Heart left ventricle (tissue), 16 donors: Measurements from ENCODE around the gene IFITM1. TPM values are rescaled to one million over a fixed set of nuclear protein-coding genes. Genes with fewer than 3 reads are reported as not detected.
"Not testable (repeated sequence)": the region's sequence is repeated elsewhere in the genome, so short reads cannot be mapped to it uniquely, and the experiment has no call there.

Experiments
- ATAC-seq, 4 donors: fragments of 200-7000 bp; cut with Tn5 transposase; one replicate each; pipeline ENCODE4 v1.9.1; 2020 to 2022; ENCODE audit warnings: moderate library complexity in 4 of 4, mild to moderate bottlenecking in 3 of 4, moderate number of reproducible peaks in 1 of 4
- DNase-seq, 5 donors: peaks; one replicate each; pipeline ENCODE4 v3.0.0-alpha.2; 2020
- H3K27ac ChIP-seq, 12 donors: fragments of 200-600 bp; sonication (generic) in 4 of 12; one replicate each; pipeline versions ENCODE4 v1.5.0 to v1.8.0; 2016 to 2022; ENCODE audit warnings: mild to moderate bottlenecking in 2 of 12
- H3K27me3 ChIP-seq, 9 donors: fragments of 200-600 bp; sonication (generic) in 2 of 9; one replicate each; pipeline versions ENCODE4 v1.5.1 to v1.8.0; 2016 to 2022; ENCODE audit warnings: mild to moderate bottlenecking in 3 of 9
- H3K36me3 ChIP-seq, 9 donors: fragments of 200-600 bp; sonication (generic) in 2 of 9; one replicate each; pipeline versions ENCODE4 v1.5.0 to v1.8.0; 2018 to 2022; ENCODE audit warnings: mild to moderate bottlenecking in 2 of 9
- H3K4me1 ChIP-seq, 12 donors: fragments of 200-600 bp; sonication (generic) in 4 of 12; one replicate each; pipeline versions ENCODE4 v1.5.0 to v1.8.0; 2016 to 2022; ENCODE audit warnings: mild to moderate bottlenecking in 3 of 12
- H3K4me3 ChIP-seq, 12 donors: fragments of 200-600 bp; sonication (generic) in 4 of 12; one replicate each; pipeline versions ENCODE4 v1.5.0 to v1.8.0; 2017 to 2022; ENCODE audit warnings: mild to moderate bottlenecking in 9 of 12, moderate library complexity in 4 of 12
- H3K9me3 ChIP-seq, 12 donors: fragments of 200-600 bp; sonication (generic) in 4 of 12; one replicate each; pipeline versions ENCODE4 v1.5.0 to v1.8.0; 2016 to 2022; ENCODE audit warnings: mild to moderate bottlenecking in 1 of 12
- POLR2A ChIP-seq, 2 donors: fragments of 450-650 bp; IDR thresholded peaks; one replicate each; pipeline ENCODE4 v1.6.1; 2017; ENCODE audit warnings: antibody characterized with exemption in 2 of 2, mild to moderate bottlenecking in 2 of 2, moderate library complexity in 2 of 2
- WGBS, 4 donors: extraction: QIAGEN DNeasy Blood & Tissue Kit in 2 of 4; methylation state at CpG; one replicate each; pipeline versions ENCODE4 v1.1.5 to v1.1.7; 2013 to 2018; 5-methylcytosine and 5-hydroxymethylcytosine counted together
- intact Hi-C, 10 donors: fragments of 100-400 bp; cut with DNase I; formaldehyde crosslinking; loops; one replicate each; pipeline versions ENCODE4 v1.11.1 to v1.14.2; 2022
- polyA plus RNA-seq, 2 donors: library from polyadenylated mRNA; stranded (reverse); fragments of 200-250 nt; gene quantifications; one replicate each; pipeline ENCODE4 v1.2.3, GENCODE V29; 2013
- total RNA-seq, 9 donors: library from RNA; depleted of rRNA in 2 of 9; stranded (reverse); fragments of >200 nt in 2 of 9; fragmentation: NEBNext Ultra II Directional in 3 of 9; extraction: Animal tissue kit (Norgen Biotek cat#: 25700) in 3 of 9; gene quantifications; one replicate each; pipeline versions ENCODE4 v1.1.0 to v1.2.4, GENCODE V29; 2016 to 2023
- TF ChIP-seq, protein P1 (sequence below), 12 donors: fragments of 200-600 bp; sonication (generic) in 4 of 12; IDR thresholded peaks; one replicate each; pipeline versions ENCODE4 v1.5.0 to v1.8.0; 2018 to 2022; ENCODE audit warnings: antibody characterized with exemption in 12 of 12, mild to moderate bottlenecking in 5 of 12
- donor health status: ischemic (EF 13 %, LVEDD 7.1; RV severe dilation, severe dysfunction).
- donor health status: healthy with polysubstance abuse.
- donor health status: DM: no; HTN: yes; CAD: no.
- donor health status: DM: no; HTN: no; CAD: no.
- donor health status: ischemic (EF 25% LVEDD 6.9; RV normal size, moderate dysfunction).
- donor health status: ischemic (EF 25% LVEDD 5.7; RV mildly dilated, moderate dysfunction).
- donor health status: healthy.
- donor health status: DM: yes; HTN: yes; CAD: no.
- donor health status: ischemic (EF 35%, LVEDD 5.7; RV mildly dilated, moderate dysfunction).
- donor health status: nonischemic (EF 11% LVEDD 7.7; RV severe dilation, severe dysfunction).
- donor health status: DM: yes; HTN: yes; CAD: no.
- donor health status: PGD.
- donor health status: ischemic (EF 29% LVEDD 5.4; RV normal size, mild dysfunction).
- donor health status: nonischemic (EF 23%, LVEDD 6.1; RV moderate dilation, normal function).

The IFITM1 gene
- total and polyA plus RNA-seq, 11 donors, result 61.3 to 278 (median 132) TPM

DNA sequence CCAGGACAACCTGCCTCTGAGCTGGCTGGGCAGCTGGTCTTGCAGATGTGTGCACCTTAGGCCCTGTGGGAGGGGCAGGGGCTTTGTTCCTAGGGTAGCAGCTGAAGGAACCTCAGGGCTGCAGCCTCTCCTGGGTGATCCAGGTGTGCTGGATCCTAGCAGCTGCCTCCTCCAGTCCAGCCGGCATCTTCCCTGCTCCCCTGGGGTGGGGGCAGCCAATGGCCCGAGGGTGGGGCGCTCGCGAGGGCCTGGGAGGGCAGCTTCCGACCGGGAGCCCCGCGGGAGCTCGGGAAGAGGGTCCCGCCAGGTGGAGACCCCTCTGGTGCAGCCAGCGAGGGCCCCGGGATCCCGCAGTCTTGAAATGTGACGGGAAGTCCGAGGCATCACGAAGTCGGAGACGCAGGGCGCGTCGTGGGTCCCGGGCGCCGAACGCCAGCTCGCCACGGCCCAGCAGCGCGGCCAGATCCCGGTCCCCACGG, 1.7 kb downstream of the IFITM1 start:
- Histone ChIP-seq H3K36me3 (peaks cover 0 to 20% (median 0%) of the 10 kb centered on the region in 9 donors), H3K4me1 (peaks cover 4 to 44% (median 23%) of the 10 kb centered on the region in 12 donors), H3K27me3 (peaks cover 0 to 22% (median 7%) of the 10 kb centered on the region in 9 donors), H3K27ac (peak overlapping the region; percentile 85 to 98 (median 92)), H3K9me3 (no peaks in the 10 kb centered on the region), H3K4me3 (peak overlapping the region; percentile 28 to 89 (median 72))
- 0 to 23% (median 21%) methylated on average over 5 to 32 of the region's 32 CpGs for WGBS, 4 donors
- ATAC-seq (no peak), DNase-seq (peak in 3 of 5 donors; percentile 15 to 26 (median 24))
- intact Hi-C loops, result loop anchor here in 1 of 10 donors (5.0 kb wide), 1 partner anchor 37 kb away; no protein-coding TSS in a partner anchor
- TF ChIP-seq, protein P1, sequence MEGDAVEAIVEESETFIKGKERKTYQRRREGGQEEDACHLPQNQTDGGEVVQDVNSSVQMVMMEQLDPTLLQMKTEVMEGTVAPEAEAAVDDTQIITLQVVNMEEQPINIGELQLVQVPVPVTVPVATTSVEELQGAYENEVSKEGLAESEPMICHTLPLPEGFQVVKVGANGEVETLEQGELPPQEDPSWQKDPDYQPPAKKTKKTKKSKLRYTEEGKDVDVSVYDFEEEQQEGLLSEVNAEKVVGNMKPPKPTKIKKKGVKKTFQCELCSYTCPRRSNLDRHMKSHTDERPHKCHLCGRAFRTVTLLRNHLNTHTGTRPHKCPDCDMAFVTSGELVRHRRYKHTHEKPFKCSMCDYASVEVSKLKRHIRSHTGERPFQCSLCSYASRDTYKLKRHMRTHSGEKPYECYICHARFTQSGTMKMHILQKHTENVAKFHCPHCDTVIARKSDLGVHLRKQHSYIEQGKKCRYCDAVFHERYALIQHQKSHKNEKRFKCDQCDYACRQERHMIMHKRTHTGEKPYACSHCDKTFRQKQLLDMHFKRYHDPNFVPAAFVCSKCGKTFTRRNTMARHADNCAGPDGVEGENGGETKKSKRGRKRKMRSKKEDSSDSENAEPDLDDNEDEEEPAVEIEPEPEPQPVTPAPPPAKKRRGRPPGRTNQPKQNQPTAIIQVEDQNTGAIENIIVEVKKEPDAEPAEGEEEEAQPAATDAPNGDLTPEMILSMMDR (IDR thresholded peaks at IDR 0.05), result no peak
- no peak for TF ChIP-seq POLR2A (IDR thresholded peaks at IDR 0.05)

- H3K36me3 ChIP-seq, result peaks cover 0 to 20% (median 0%) of the 10 kb centered on the region in 9 donors
- ATAC-seq (peak in 1 of 4 donors; percentile 3), DNase-seq (peak; percentile 51 to 82 (median 65))
- peaks cover 4 to 44% (median 23%) of the 10 kb centered on the region in 12 donors for H3K4me1 ChIP-seq
- peak overlapping the region; percentile 28 to 89 (median 72) for H3K4me3 ChIP-seq
- intact Hi-C loops, result loop anchor here in 1 of 10 donors (5.0 kb wide), 1 partner anchor 36 kb away; no protein-coding TSS in a partner anchor
- H3K27me3 ChIP-seq, result peaks cover 0 to 22% (median 7%) of the 10 kb centered on the region in 9 donors
- H3K9me3 ChIP-seq, result no peaks in the 10 kb centered on the region
- H3K27ac ChIP-seq, result peak overlapping the region; percentile 85 to 98 (median 92)
- TF ChIP-seq, protein P1 (IDR thresholded peaks at IDR 0.05), result no peak
- TF ChIP-seq POLR2A (IDR thresholded peaks at IDR 0.05), result peak in 1 of 2 donors; percentile 46
- 5 to 34% (median 10%) methylated on average over 43 to 64 of the region's 64 CpGs for WGBS, 4 donors
Observed at GRCh38 chr11:316031-316701, 2.3 kb downstream of the IFITM1 start.

DNA sequence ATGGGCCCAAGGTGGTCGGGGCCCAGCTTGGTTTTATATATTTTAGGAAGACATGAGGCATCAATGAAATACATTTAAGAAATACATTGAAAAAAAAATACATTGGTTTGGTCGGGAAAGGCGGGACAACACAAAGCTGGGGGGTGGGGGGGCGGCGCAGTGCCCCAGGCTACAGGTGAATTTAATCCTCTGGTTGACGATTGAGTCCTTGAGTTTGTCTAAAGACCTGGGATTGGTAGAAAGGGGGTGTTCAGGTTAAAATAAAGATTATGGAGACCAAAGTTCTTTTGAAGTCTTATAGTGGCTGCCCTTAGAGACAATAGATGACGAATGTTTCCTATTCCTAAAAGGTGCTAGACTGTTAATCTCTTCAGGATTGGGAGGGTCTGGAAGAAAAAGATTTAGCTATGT, 3.1 kb downstream of the IFITM1 start:
- ATAC-seq (no peak), DNase-seq (no peak)
- peaks cover 4 to 42% (median 21%) of the 10 kb centered on the region in 12 donors for H3K4me1 ChIP-seq
- peak overlapping the region; percentile 85 to 98 (median 92) for H3K27ac ChIP-seq
- peaks cover 0 to 22% (median 7%) of the 10 kb centered on the region in 9 donors for H3K27me3 ChIP-seq
- WGBS, 4 donors, result 32 to 48% (median 44%) methylated on average over 7 of the region's 7 CpGs
- H3K4me3 ChIP-seq, result peak overlapping the region in 11 of 12 donors; percentile 28 to 89 (median 72)
- intact Hi-C loops, result loop anchor here in 1 of 10 donors (5.0 kb wide), 1 partner anchor 35 kb away; no protein-coding TSS in a partner anchor
- no peaks in the 10 kb centered on the region for H3K9me3 ChIP-seq
- H3K36me3 ChIP-seq, result peaks cover 0 to 20% (median 0%) of the 10 kb centered on the region in 9 donors
- TF ChIP-seq, protein P1 (IDR thresholded peaks at IDR 0.05), result no peak
- TF ChIP-seq POLR2A (IDR thresholded peaks at IDR 0.05), result no peak

DNA sequence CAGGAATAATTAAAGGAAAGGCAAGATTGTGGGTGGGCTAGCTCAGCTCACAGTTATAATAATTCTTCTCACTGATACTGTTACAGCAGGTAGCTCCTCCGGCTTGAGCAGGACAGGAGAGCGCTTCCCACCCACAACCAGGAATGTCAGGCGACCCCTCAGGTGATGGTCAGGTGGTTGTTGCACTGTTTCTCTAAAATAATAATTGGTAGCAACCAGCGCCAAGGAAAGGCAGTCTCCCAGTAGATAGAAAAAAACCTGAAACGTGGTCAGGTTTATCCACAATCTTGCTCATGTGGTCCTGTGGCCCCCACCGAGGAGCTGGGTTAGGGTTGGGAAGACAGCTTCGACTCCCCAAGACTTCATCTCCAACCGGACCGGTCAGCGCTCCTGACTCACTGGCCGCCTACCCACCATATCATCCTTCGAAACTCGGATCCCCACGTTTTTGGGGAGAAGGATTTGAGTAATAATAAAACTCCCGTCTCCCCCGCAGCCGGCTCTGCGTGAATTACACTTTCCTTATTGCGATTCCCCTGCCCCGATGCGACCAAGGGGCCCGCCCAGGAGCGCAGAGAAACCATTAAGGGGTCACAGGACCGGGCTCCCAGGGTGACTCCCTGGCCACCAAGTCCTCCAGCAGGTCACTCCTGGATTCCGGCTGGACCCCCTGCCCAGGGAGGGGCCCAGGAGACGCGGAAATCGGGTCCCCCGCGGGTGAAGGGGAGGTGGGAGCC, 4.0 kb downstream of the IFITM1 start:
- 18 to 60% (median 28%) methylated on average over 6 to 16 of the region's 30 CpGs for whole genome bisulfite sequencing, 4 donors
- Histone ChIP-seq H3K4me3 (peak overlapping the region in 10 of 12 donors; percentile 38 to 89 (median 74)), H3K27me3 (peaks cover 0 to 22% (median 7%) of the 10 kb centered on the region in 9 donors), H3K4me1 (peaks cover 4 to 33% (median 15%) of the 10 kb centered on the region in 12 donors), H3K36me3 (peaks cover 0 to 20% (median 0%) of the 10 kb centered on the region in 9 donors), H3K27ac (peak overlapping the region; percentile 85 to 98 (median 92))
- intact Hi-C loops, result loop anchor here in 1 of 10 donors (5.0 kb wide), 1 partner anchor 34 kb away; no protein-coding TSS in a partner anchor
- H3K9me3 ChIP-seq, result not testable (repeated sequence)
- DNase-seq (peak in 1 of 5 donors; percentile 17), ATAC-seq (peak in 2 of 4 donors; percentile 0 to 1)

DNA sequence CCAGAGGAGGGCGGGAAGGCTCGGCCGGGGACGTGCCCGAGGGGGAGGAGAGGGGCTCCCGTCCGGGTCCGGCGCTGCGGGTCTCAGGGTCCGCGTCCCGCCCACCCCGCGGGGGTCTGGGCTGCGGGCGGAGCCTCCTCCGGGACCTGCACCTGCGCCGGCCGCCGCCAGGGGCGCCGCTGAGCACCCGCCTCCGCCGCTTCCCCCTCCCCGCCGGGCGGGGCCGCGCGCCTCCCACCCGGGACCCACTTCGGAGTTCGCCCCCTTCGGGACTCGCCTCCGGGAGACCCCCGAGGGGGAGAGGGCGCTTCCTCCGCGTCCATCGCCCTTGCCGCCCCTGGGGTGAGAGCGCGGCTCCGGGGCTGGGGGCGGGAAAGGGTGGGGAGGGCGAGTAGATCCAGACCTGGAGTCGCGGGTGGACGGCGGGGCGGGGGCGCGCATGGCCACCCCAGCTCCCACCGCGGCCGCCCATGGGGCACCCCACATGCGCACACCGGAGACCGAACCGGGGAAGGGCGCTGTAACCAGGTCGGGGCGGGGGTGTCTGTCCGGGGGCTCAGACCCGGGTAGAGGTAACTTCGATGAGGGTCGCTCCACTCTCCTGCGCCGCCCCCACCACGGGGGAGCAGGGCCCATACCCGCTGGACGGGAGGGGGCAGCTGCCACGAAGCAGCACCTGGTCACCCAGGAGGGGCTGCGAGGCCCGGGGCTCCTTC, 4.7 kb downstream of the IFITM1 start:
- not testable (repeated sequence) for H3K9me3 ChIP-seq
- peaks cover 0 to 22% (median 7%) of the 10 kb centered on the region in 9 donors for H3K27me3 ChIP-seq
- intact Hi-C loops, result loop anchor here in 1 of 10 donors (5.0 kb wide), 1 partner anchor 34 kb away; no protein-coding TSS in a partner anchor
- peaks cover 0 to 29% (median 10%) of the 10 kb centered on the region in 12 donors for H3K4me1 ChIP-seq
- peak in 2 of 5 donors; percentile 19 to 63 for DNase-seq
- peak overlapping the region; percentile 88 to 99 (median 96) for H3K27ac ChIP-seq
- H3K36me3 ChIP-seq, result peaks cover 0 to 20% (median 0%) of the 10 kb centered on the region in 9 donors
- WGBS, 4 donors, result 0 to 2% (median 1%) methylated on average over 6 to 16 of the region's 79 CpGs; no CpG with 5 or more reads in 1 of the 4 donors
- H3K4me3 ChIP-seq, result peak overlapping the region; percentile 51 to 97 (median 82)
- peak in 3 of 4 donors; percentile 9 to 70 (median 64) for ATAC-seq
